ENCODE data around the gene FRAT1.

GRCh38 chr10:97314671-97315070 lies 4.4 kb upstream of the FRAT1 start:
- TF ChIP-seq CTCF (IDR thresholded peaks at IDR 0.05): no peak
- TF ChIP-seq ZFX (IDR thresholded peaks at IDR 0.05; ENCODE audit: borderline replicate concordance): no peak
